ENCODE data around the gene SH3RF3.
"Not testable (repeated sequence)": the region's sequence is repeated elsewhere in the genome, so short reads cannot be mapped to it uniquely, and the experiment has no call there.

Gene SH3RF3

DNA sequence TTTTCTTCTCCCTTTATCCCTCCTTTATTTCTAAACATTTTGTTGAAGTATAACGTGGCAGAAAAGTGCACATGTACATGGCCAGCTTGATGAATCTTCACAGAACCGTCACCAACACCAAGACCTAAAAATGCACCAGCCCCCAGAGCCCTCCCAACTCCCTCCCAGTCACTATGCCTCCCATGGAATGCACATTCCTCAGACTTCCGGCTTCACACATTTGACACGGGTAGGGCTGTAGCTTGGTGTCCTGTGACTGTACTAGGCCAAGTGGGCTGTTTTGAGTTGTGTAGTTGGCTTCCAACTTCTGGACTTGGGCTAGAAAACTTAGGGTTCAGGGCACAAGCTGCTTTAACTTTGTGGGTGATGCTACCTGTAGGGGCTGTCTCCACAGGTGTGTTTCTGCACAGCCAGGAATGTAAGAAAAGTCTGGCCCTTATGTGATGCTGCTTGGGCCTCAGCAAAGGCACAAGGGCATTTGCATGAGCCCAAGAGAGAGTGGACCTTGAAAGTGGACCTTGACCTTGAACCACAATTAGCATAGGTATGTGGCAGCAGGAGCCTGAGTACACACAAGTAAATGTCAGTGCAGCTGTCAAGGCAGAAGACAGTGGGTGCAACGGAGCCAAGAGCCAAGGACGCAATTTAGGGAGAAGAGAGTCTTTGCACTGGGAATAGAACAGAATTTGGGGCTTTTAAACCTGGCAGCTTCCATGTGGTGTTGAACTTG, 406.4 kb downstream of the SH3RF3 start:
- no peak for DNase-seq

DNA sequence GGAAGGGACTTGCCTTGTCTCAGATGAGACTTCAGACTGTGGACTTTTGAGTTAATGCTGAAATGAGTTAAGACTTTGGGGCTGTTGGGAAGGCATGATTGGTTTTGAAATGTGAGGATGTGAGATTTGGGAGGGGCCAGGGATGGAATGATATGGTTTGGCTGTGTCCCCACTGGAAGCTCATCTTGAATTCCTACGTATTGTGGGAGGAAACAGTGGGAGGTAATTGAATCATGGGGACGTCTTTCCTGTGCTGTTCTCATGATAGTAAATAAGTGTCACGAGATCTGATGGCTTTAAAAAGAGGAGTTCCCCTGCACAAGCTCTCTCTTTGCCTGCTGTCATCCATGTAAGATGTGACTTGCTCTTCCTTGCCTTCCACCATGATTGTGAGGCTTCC, 407.6 kb downstream of the SH3RF3 start:
- DNase-seq = not testable (repeated sequence)

DNA sequence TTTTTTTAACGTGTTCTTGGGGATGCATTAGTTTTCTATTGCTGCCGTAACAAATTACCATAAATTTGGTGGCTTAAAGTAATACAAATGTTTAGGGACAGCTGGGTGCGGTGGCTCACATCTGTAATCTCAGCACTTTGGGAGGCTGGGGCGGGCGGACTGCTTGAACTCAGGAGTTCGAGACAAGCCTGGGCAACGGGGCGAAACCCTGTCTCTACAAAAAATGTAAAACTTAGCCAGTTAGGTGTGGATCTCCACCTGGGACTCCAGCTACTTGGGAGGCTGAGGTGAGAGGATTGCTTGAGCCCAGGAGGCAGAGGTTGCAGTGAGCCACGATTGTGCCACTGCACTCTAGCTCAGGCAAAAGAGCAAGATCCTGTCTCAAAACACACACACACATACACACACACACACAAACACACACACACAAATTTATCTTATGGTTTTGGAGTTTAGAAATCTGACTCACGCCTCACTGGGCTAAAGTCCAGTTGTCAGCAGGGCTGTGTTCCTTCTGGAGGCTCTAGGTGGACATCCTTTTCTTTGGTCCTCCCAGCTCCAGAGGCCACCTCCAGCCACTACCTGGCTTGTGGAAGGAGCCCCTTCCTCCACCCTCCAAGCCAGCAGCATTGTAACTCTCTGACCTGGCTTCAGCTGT, 408.7 kb downstream of the SH3RF3 start:
- DNase-seq = no peak

DNA sequence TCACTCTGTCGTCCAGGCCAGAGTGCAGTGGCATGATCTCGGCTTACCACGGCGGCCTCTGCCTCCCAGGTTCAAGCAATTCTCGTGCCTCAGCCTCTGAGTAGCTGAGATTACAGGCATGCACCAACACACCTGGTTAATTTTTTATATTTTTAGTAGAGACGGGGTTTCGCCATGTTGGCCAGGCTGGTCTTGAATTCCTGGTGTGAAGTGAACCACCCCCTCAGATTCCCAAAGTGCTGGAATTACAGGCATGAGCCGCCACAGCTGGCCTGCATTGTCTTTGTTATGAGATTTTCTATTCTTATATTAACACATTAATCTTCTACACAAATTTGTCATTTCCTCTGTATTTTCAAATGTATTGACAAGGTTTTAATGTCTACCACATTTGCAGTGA, 409.5 kb downstream of the SH3RF3 start:
- no peak for DNase-seq

DNA sequence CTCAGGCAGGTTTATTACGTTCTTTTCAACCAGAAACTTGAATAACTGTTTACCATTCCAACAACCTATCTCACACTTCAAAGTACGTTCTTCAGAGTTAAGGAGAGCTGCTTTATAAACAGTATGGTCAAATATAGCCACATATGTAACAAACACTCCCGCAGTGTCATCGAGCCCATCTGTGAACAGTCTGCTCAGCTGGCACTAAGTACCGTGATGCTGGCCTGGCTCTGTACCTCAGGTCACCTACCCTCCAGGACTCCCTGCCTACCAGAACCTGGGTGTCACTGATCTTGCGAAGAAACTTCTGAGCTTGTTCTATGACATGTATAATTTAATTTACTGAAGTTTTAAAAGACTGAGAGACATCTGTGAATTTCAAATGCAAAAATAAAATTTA, 413.4 kb downstream of the SH3RF3 start:
- DNase-seq = no peak

DNA sequence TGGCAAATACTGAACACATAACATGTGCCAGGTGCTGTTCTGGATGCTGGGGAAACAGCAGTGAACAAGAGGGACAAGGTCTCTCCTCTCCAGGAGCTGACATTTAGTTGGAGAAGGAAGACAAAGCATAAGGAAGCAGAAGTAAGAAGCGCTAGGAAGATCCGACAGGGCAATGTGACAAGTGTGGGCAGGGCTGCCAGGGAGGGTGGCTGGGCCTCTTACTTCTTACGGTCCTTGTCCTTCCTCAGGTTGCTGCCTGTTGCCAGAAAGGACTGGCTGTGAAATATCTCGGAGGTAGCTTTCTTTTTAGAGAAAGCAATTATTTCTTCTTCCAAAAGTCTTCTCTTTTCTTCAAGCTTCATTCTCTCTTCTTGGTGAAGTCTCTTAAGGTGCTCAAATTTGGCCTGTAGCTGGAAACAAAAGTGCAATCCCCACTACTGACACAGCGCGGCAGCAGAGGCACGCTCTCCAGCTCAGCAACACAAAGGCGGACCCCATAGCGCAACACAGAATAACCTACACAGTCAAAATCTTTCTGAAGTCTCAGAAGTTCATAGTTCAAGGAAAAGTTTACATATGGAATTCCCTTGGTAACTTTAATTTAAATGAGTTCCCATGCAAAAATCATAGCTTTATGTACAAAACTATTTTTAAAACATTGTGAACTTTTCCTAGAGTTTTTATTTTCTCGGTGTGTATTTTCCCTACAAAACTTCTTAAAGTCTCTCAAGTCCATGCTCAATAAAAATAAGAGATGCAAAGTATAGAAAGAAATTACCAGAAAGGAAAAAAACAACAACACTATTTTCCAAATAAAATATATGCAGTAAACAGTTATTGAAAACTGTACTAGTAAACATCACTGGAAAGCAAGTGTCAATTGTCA, 417.1 kb downstream of the SH3RF3 start:
- DNase-seq = peak; percentile 73

DNA sequence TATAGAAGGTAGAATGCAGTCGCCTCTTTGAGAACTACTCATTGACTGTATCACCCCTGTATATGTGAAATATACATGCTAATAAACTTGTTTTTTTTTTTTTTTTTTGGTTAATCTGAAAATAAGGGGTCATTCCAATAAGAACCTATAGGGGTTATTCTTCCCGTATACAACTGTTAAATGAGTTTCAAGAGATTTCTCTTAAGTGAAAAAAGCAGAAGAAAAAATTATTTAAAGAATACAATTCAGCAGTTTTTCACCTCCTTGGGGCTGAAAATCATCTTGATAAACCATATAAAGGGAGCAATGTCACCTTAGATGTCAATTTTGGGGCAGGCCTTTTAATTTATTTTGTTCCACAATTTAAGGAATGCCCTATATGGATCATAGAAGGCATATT, 418.3 kb downstream of the SH3RF3 start:
- DNase-seq = no peak

DNA sequence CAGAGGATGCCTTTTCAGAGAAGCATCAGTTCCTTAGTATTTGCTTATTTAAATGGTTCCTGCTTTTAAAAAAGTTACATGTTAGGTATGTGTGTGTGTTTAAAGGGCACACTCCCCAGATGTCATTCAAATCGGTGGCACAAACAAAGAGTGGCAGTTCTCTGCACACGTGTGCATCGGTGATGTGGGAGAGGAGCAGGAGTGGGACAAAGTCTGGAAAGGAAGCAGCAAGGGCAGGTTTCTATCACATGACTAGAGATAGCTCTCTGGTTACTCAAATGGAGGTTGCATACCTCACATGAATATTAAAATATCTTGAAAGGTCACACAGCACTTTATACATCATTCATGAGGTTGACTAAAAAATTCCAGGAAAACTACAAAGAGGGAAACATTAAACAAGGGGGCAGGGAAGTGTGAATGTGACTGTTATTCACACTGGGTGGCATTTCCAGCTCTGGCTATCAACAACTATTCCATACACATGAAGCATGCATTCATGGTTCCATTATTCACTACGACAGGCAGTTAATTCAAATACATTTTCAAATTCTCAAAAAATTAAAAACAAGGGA, 420.1 kb downstream of the SH3RF3 start:
- DNase-seq = no peak
